ENCODE results near the gene GPX5. TPM values are rescaled to one million over a fixed set of nuclear protein-coding genes. Genes with fewer than 3 reads are reported as not detected.

The GPX5 gene
- total RNA-seq, 1 donor from 2014 or later, result not detected

GRCh38 chr6:28553986-28554881 is 28.6 kb downstream of the GPX5 start:
- intact Hi-C loops (cut with micrococcal nuclease), result no loop called here

GRCh38 chr6:28555136-28555535 is 29.5 kb downstream of the GPX5 start:
- intact Hi-C loops (cut with micrococcal nuclease), result no loop called here

DNA sequence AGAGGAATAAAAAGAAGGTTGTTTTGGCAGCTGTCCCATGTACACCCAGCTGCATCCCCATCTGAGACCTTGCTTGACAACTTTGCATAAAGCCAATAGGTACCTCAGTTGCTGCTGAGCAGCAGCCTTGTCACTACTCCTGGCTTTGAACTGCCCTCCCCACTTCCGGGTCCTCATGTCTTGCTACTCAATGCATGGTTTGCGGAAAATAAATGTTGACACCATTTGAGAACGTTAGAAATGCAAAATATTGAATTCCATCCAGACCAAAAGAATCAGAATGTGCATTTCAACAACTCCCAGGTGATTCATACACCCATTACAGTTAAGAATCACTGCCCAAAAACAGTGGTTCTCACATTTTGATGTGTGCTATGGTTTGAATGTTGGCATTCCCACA is 32.9 kb downstream of the GPX5 start:
- intact Hi-C loops (cut with micrococcal nuclease), result no loop called here

DNA sequence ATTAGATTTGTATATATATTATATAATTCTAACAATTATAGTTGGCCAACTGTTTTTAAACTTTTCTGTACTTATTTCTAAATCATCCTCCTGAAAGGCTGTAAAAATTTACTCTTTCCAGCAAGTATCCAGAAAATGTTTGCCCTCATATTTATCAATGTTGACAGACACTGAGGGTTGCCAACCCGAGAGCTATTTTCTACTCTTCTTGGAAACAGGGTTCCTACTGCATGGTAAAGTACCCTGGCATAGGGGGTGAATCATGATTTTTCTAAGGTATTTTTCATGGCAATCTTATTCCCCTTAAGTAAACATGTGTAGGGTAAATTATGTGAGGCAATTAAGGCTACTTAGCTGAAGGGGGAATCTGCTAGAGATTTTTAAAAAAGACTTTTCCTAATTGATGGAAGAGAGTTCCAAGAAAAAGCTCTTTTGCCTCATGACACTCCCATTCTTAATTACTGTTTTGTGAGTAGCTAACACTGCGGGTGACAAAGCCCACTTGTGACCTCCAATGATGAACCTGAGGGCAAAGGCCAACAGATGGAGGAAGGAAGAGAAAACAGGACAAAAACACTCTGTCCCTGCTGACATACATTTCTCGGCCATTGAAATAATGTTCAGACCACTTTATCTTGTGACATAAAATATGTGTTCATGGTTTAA is 37.9 kb downstream of the GPX5 start:
- intact Hi-C loops (cut with micrococcal nuclease), result no loop called here

GRCh38 chr6:28565823-28566526 is 40.3 kb downstream of the GPX5 start:
- intact Hi-C loops (cut with micrococcal nuclease), result no loop called here

DNA sequence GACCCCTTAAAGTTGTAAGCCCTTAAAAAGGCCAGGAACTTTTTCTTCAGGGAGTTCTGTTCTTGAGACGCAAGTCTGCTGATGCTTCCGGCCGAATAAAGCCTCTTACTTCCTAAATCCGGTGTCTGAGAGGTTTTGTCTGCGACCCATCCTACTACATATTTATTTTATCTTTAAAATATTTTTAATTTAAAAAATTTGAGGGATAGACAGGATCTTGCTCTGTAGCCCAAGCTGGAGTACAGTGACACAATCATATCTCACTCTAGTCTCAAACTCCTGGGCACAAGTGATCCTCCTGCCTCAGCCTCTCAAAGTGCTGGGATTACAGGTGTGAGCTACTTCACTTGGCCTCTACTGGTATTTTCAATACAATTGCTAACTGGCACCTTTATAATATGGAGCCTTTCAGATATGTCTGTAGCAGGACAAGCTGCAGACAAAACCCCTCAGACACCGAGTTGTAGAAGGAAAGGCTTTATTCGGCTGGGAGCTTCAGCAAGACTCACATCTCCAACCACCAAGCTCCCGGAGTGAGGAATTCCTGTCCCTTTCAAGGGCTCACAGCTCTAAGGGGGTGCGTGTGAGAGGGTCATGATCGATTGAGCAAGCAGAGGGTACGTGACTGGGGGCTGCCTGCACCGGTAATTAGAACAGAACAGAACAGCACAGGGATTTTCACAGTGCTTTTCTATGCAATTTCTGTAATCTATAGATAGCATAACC is 41.0 kb downstream of the GPX5 start:
- intact Hi-C loops (cut with micrococcal nuclease), result no loop called here

- intact Hi-C loops (cut with micrococcal nuclease), result no loop called here
These were observed 41.8 kb downstream of the GPX5 start for GRCh38 chr6:28567506-28567905.

DNA sequence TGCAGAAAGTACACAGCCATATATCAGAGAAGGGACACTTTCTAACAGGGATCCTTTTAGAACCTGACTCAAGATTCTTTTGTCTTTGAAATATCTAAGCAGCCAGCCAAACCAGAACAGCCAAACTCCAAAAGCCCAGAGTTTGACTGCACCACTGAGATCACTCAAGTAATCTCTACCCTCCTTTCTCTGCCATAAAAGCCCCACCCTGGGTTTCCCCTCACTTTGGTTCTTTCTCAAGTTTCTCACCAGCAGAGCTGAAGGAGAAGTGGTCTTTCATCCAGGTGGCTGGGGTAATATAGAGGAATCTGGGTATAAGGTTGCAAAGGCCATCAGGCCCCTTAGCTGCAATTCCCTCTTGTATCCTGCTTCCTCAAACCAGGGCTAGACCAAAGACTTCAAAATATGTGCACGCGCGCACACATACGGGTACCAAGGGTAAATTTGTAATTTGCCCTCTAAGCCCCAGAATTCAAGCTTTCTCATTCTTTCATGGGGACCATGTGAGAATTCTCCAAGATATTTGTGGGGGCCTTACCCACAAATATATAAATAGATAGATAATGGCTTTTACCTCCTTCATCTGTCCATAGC is 42.9 kb downstream of the GPX5 start:
- intact Hi-C loops (cut with micrococcal nuclease), result no loop called here

DNA sequence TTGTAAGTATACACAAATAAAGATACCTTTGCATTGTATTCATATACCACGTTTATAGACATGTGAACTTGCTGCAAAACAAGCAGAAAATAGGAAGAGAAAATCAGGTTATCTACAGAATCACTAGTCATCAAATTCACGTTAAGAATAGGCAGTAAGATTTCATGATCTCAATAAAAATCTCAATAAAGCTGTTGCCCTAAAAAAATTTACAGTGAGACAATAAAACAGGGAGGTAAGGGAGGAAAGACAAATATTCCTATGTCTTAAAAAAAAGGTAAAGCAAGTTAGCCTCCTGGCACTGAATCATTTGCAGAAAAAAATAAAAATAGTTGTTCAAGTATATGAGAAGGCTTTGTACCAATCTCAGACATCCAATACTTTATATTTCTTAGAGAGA is 44.1 kb downstream of the GPX5 start:
- intact Hi-C loops (cut with micrococcal nuclease), result no loop called here

- intact Hi-C loops (cut with micrococcal nuclease), result loop anchor here (5.0 kb wide), 1 partner anchor 83 kb away; no protein-coding TSS in a partner anchor
These were observed 54.8 kb downstream of the GPX5 start for GRCh38 chr6:28580475-28580874.

- intact Hi-C loops (cut with micrococcal nuclease), result loop anchor here (5.0 kb wide), 1 partner anchor 86 kb away; no protein-coding TSS in a partner anchor
These were observed 57.8 kb downstream of the GPX5 start for GRCh38 chr6:28583463-28583862.

Other genes starting within 250 kb of the GPX5 start
- 2.4 and 2.8 TPM in 2 replicates for gene PGBD1, start 244.3 kb upstream of the GPX5 start, total RNA-seq
- gene ZSCAN31, start 189.7 kb upstream of the GPX5 start, total RNA-seq, result 0.98 and 1.3 TPM in 2 replicates
- 5.2 and 5.5 TPM in 2 replicates for gene ZKSCAN3, start 175.9 kb upstream of the GPX5 start, total RNA-seq
- 4.8 and 5.7 TPM in 2 replicates for gene ZSCAN12, start 126.1 kb upstream of the GPX5 start, total RNA-seq
- 0.43 and 0.86 TPM in 2 replicates for gene ZSCAN23, start 82.4 kb upstream of the GPX5 start, total RNA-seq
- not detected in 2 replicates for gene GPX6, start 10.1 kb upstream of the GPX5 start, total RNA-seq

Data from T-helper 2 cell treated with Interferon-gamma antibody and Interleukin-4, amounts not matched to agents 100 ng/mL and 5 ng/mL, for 36 hours (primary cell).